HG03097 (cell line): Measurements from ENCODE around the gene GAMT.

Experiments used
- ATAC-seq: cut with Tn5 transposase; IDR thresholded peaks from one replicate; pipeline ENCODE4 v1.9.1; 2021; ENCODE audit not compliant: unreplicated experiment, low FRiP score

GAMT gene

GRCh38 chr19:1369214-1369805 lies 32.0 kb downstream of the GAMT start:
- no peak for ATAC-seq

GRCh38 chr19:1366899-1367870 lies 34.2 kb downstream of the GAMT start:
- ATAC-seq: no peak

GRCh38 chr19:1366296-1366695 lies 35.0 kb downstream of the GAMT start:
- no peak for ATAC-seq

GRCh38 chr19:1365319-1366269 lies 35.7 kb downstream of the GAMT start:
- ATAC-seq: no peak

GRCh38 chr19:1364070-1364704 lies 37.2 kb downstream of the GAMT start:
- no peak for ATAC-seq

GRCh38 chr19:1363599-1363998 lies 37.7 kb downstream of the GAMT start:
- no peak for ATAC-seq

- ATAC-seq: no peak
Measured at GRCh38 chr19:1362387-1363257, 38.7 kb downstream of the GAMT start.

- no peak for ATAC-seq
Measured at GRCh38 chr19:1361601-1362386, 39.5 kb downstream of the GAMT start.

- no peak for ATAC-seq
Measured at GRCh38 chr19:1360818-1361461, 40.4 kb downstream of the GAMT start.

GRCh38 chr19:1360126-1360817 lies 41.1 kb downstream of the GAMT start:
- no peak for ATAC-seq

GRCh38 chr19:1357531-1358109 lies 43.7 kb downstream of the GAMT start:
- no peak for ATAC-seq

GRCh38 chr19:1356508-1356865 lies 44.9 kb downstream of the GAMT start:
- ATAC-seq: no peak

GRCh38 chr19:1355568-1356507 lies 45.5 kb downstream of the GAMT start:
- ATAC-seq: no peak

GRCh38 chr19:1354970-1355567 lies 46.3 kb downstream of the GAMT start:
- no peak for ATAC-seq

GRCh38 chr19:1353144-1353543 lies 48.2 kb downstream of the GAMT start:
- ATAC-seq: no peak

GRCh38 chr19:1351381-1351851 lies 49.9 kb downstream of the GAMT start:
- no peak for ATAC-seq
